Measurements from ENCODE around the gene PTPRK. TPM values are rescaled to one million over a fixed set of nuclear protein-coding genes. Genes with fewer than 3 reads are reported as not detected.

Gene PTPRK
- total and polyA plus RNA-seq, 2 of the 8 experiments (the other 6 are each of a cell fraction or from before 2014, with no cell fraction given), result 11.4 to 47.3 TPM

GRCh38 chr6:128239146-128239545, 281.3 kb downstream of the PTPRK start:
- Histone ChIP-seq H3K9ac (replicated peaks in 1 of 4; ENCODE audit: extremely low read depth in 1 of 4, low read depth in 3 of 4, low read length in 3 of 4) (no peak overlapping the region), H3K23me2 (ENCODE audit: low read depth, low read length) (no peaks in the 10 kb centered on the region), H3K4me2 (ENCODE audit: insufficient read depth in 1 of 2, low read depth in 2 of 2, low read length in 2 of 2) (no peak overlapping the region), H2BK15ac (ENCODE audit: low read length) (no peak overlapping the region), H2AFZ (ENCODE audit: low read length) (no peak overlapping the region), H4K8ac (ENCODE audit: extremely low read depth, insufficient read depth, low read length) (no peak overlapping the region), H4K20me1 (replicated peaks in 1 of 2; ENCODE audit: control insufficient read depth in 1 of 2, insufficient read depth in 2 of 2, low read length in 2 of 2) (no peaks in the 10 kb centered on the region), H3K4me3 (ENCODE audit: extremely low read depth in 1 of 4, insufficient read depth in 2 of 4, low read depth in 3 of 4, low read length in 4 of 4) (no peak overlapping the region), H3K18ac (ENCODE audit: extremely low read depth, low read length) (no peak overlapping the region), H3K79me2 (ENCODE audit: control insufficient read depth in 1 of 2, insufficient read depth in 2 of 2, low read length in 2 of 2) (no peaks in the 10 kb centered on the region), H3K4ac (replicated peaks; ENCODE audit: insufficient read length, low read depth, low read length) (no peak overlapping the region), H3K27ac (ENCODE audit: low read depth, low read length) (no peak overlapping the region), H3K36me3 (ENCODE audit: control insufficient read depth in 2 of 4, insufficient read depth in 4 of 4, low read length in 3 of 4) (no peaks in the 10 kb centered on the region), H3K23ac (ENCODE audit: insufficient read length) (no peak overlapping the region), H3K9me3 (ENCODE audit: insufficient read depth in 2 of 2, low read depth in 1 of 2, low read length in 1 of 2) (no peaks in the 10 kb centered on the region), H3K14ac (ENCODE audit: insufficient read length) (no peak overlapping the region), H2BK20ac (ENCODE audit: low read length) (no peak overlapping the region), H2BK12ac (ENCODE audit: low read depth, low read length) (no peak overlapping the region), H2AK5ac (ENCODE audit: low read depth, low read length) (no peak overlapping the region), H4K91ac (replicated peaks; ENCODE audit: insufficient read length, low read length) (no peak overlapping the region), H2BK120ac (replicated peaks; ENCODE audit: low read depth, low read length) (no peak overlapping the region), H4K5ac (ENCODE audit: insufficient read length, low read depth, low read length) (no peak overlapping the region), H2BK5ac (ENCODE audit: low read depth, low read length) (no peak overlapping the region), H3K79me1 (ENCODE audit: low read depth, low read length) (no peaks in the 10 kb centered on the region), H3K56ac (replicated peaks; ENCODE audit: insufficient read length, low read depth, low read length) (no peak overlapping the region), H3K27me3 (replicated peaks in 1 of 4; ENCODE audit: control insufficient read depth in 3 of 4, extremely low read depth in 1 of 4, insufficient read depth in 3 of 4, low read length in 3 of 4) (no peaks in the 10 kb centered on the region), H3K4me1 (replicated peaks in 1 of 4; ENCODE audit: control insufficient read depth in 3 of 4, insufficient read depth in 4 of 4, low read length in 3 of 4) (peaks cover 0 to 5% (median 1%) of the 10 kb centered on the region in 4 experiments; a peak in 2 of 7 replicates)
- FAIRE-seq (no peak), DNase-seq (ENCODE audit: low read depth in 1 of 2, low spot score in 2 of 2) (no peak)
- WGBS, 2 experiments (ENCODE audit: extremely low coverage in 1 of 2, insufficient coverage in 1 of 2, insufficient read length in 1 of 2, insufficient replicate concordance in 2 of 2, low coverage in 1 of 2, low lambda C conversion rate in 2 of 2, missing lambda C conversion rate in 1 of 2), result 95% methylated on average over 1 of the region's 1 CpG; no CpG with 5 or more reads in 1 of the 2 experiments
- ChIA-PET CTCF (ENCODE audit: partially characterized antibody) (interaction anchor here (0.6 kb wide), 1 partner anchor 14 kb away, joined by 3 read pairs; no protein-coding TSS in a partner anchor), POLR2A (ENCODE audit: partially characterized antibody) (no interaction called here)
- no peak for TF ChIP-seq TAF1 (IDR thresholded peaks at IDR 0.05; ENCODE audit: low read depth, low read length)
- TF ChIP-seq HDAC6 (IDR thresholded peaks at IDR 0.05; ENCODE audit: low read depth, low read length), result no peak
- TF ChIP-seq CHD1 (IDR thresholded peaks at IDR 0.05; ENCODE audit: low read depth, low read length), result no peak
- TF ChIP-seq, protein P1, sequence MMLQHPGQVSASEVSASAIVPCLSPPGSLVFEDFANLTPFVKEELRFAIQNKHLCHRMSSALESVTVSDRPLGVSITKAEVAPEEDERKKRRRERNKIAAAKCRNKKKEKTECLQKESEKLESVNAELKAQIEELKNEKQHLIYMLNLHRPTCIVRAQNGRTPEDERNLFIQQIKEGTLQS (IDR thresholded peaks at IDR 0.05; ENCODE audit: insufficient read depth, low read depth, low read length), result no peak
- no peak for TF ChIP-seq BCL11A (IDR thresholded peaks at IDR 0.05; ENCODE audit: low read depth in 2 of 2, low read length in 2 of 2)
- TF ChIP-seq SUZ12 (IDR thresholded peaks at IDR 0.05; ENCODE audit: low read length), result no peak
- TF ChIP-seq SIX5 (IDR thresholded peaks at IDR 0.05; ENCODE audit: low read depth, low read length), result no peak
- no peak for TF ChIP-seq SIRT6 (IDR thresholded peaks at IDR 0.05; ENCODE audit: low read length)
- TF ChIP-seq CTBP2 (IDR thresholded peaks at IDR 0.05; ENCODE audit: borderline replicate concordance, insufficient read depth, insufficient read length, low read length), result no peak
- TF ChIP-seq CEBPB (IDR thresholded peaks at IDR 0.05; ENCODE audit: low read depth, low read length), result no peak
- TF ChIP-seq NANOG (IDR thresholded peaks at IDR 0.05; ENCODE audit: insufficient read depth, low read depth, low read length, poor library complexity, severe bottlenecking), result no peak
- no peak for TF ChIP-seq CTCF (IDR thresholded peaks at IDR 0.05; ENCODE audit: control extremely low read depth in 1 of 3, insufficient read depth in 1 of 3, low read depth in 1 of 3, low read length in 3 of 3)
